ENCODE data around the gene CHPT1. TPM values are rescaled to one million over a fixed set of nuclear protein-coding genes. Genes with fewer than 3 reads are reported as not detected.

The CHPT1 gene
- total and polyA plus RNA-seq, 2 experiments from 2014 or later, result 22.2 to 23.0 TPM

DNA sequence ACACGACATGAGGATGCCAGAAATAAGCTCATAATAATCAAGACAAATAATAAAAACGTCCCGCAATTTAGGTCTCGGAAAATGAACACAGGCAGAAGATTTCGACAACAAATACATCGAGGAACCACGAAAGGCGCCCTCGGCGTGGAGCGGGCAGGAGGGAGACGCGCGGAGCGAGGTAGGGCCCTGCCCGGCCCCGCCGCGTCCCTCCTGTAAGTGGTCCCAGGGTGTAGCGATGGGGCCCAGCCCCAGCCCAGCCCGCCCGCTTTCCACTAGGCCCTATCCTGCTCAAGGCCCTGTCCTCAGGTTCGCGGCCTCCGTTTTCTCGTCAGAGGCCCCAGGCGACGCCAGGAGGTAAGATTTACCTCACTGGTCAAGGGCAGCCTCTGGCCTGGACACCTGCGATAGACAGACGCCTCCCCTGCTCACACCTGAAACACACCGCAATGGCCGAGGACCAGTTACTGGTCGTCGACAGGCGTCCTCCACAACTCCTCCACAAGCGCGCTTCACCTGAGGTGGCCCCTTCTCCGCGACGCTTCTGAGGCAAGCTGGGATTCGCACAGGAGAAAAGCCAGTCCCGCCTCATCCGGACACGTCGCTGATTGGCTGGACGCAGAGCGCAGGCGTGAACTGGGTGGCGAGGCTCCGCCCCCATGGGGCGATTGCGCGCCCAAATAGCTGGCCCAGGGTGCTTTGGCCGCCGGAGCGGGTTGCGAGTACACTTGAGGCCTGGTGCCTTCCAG, 41.7 kb downstream of the CHPT1 start, which contains the start of gene SYCP3 (continued):
- TF ChIP-seq ZNF462 (CRISPR knock-in tag; IDR thresholded peaks at IDR 0.05), result no peak
- no peak for TF ChIP-seq CREB1 (CRISPR knock-in tag; IDR thresholded peaks at IDR 0.05; ENCODE audit: low read depth)
- TF ChIP-seq ETS1 (IDR thresholded peaks at IDR 0.05), result no peak
- no peak for TF ChIP-seq EZH2 (IDR thresholded peaks at IDR 0.05; ENCODE audit: low read depth, unreplicated experiment)

DNA sequence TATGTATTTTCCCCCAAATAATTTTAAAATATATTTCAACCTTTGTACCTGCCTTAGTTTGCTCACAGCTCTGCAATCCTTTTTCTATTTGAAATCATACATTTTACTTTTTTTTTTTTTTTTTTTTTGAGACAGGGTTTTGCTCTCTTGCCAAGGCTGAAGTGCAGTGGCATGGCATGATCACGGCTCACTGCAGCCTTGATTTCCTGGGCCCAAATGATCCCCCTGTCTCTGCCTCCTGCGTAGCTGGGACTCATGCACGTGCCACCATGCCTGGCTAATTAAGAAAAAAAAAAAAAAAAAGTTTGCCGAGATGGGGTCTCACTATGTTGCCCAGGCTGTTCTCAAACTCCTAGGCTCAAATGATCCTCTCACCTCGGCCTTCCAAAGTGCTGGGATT, 43.1 kb downstream of the CHPT1 start:
- ATAC-seq (no peak), DNase-seq (ENCODE audit: low spot score) (no peak)
- H3K27ac ChIP-seq (ENCODE audit: low read depth), result no peak overlapping the region
- H3K4me3 ChIP-seq, result no peak overlapping the region
- no peaks in the 10 kb centered on the region for H3K36me3 ChIP-seq (ENCODE audit: insufficient read depth)
- no peaks in the 10 kb centered on the region for H3K9me3 Mint-ChIP-seq
- H3K4me1 Mint-ChIP-seq, result no peaks in the 10 kb centered on the region
- H4K20me1 ChIP-seq (replicated peaks; ENCODE audit: insufficient read depth), result no peaks in the 10 kb centered on the region; the same call in 1 of the 2 replicates
- no peaks in the 10 kb centered on the region for H3K79me2 ChIP-seq (replicated peaks; ENCODE audit: insufficient read depth)
- H3F3A ChIP-seq (replicated peaks; ENCODE audit: low read depth), result no peaks in the 10 kb centered on the region
- no peak overlapping the region for H2AFZ ChIP-seq
- H3K27me3 Mint-ChIP-seq (ENCODE audit: insufficient read depth, low read depth, poor library complexity), result peaks cover 2% of the 10 kb centered on the region
- no peak overlapping the region for H3K27ac Mint-ChIP-seq
- H3K36me3 Mint-ChIP-seq (ENCODE audit: low read depth), result peaks cover 7% of the 10 kb centered on the region; the same call in 1 of the 3 replicates
- no peak overlapping the region for H3K4me3 Mint-ChIP-seq
- no peaks in the 10 kb centered on the region for H3K4me1 ChIP-seq (ENCODE audit: insufficient read depth)
- H3K27me3 ChIP-seq (ENCODE audit: insufficient read depth), result no peaks in the 10 kb centered on the region
- no peaks in the 10 kb centered on the region for H3K9me2 ChIP-seq (ENCODE audit: insufficient read depth)
- no peak overlapping the region for H3K4me2 ChIP-seq
- TF ChIP-seq NANOG (IDR thresholded peaks at IDR 0.05; ENCODE audit: borderline replicate concordance) (no peak), EZH2phosphoT487 (IDR thresholded peaks at IDR 0.05; ENCODE audit: unreplicated experiment) (no peak), REST (IDR thresholded peaks at IDR 0.05; ENCODE audit: unreplicated experiment) (no peak), STAT1 (IDR thresholded peaks at IDR 0.05; ENCODE audit: unreplicated experiment) (no peak)
